Stimulated activated naive CD8-positive, alpha-beta T cell treated with anti-CD3 and anti-CD28 coated beads, Interleukin-15, Interleukin-2, amounts not matched to agents 100 ng/mL and 50 ng/mL, for 24 hours (primary cell): ENCODE measurements around the gene LEFTY2.
A peak's percentile ranks its signal among the peaks of the same experiment; 100 is the strongest.
"Not testable (repeated sequence)": the region's sequence is repeated elsewhere in the genome, so short reads cannot be mapped to it uniquely, and the experiment has no call there.

ENCODE experiments used
- H3K27ac Mint-ChIP-seq: one replicate; pipeline ENCODE4 v1.8.0; 2021; ENCODE audit warnings: mild to moderate bottlenecking, mixed read lengths
- H3K27me3 Mint-ChIP-seq: one replicate; pipeline ENCODE4 v1.8.0; 2021; ENCODE audit warnings: mixed read lengths
- H3K36me3 Mint-ChIP-seq: one replicate; pipeline ENCODE4 v1.8.0; 2021; ENCODE audit warnings: low read depth, mixed read lengths
- H3K4me1 Mint-ChIP-seq: one replicate; pipeline ENCODE4 v1.8.0; 2021; ENCODE audit warnings: low read depth, mixed read lengths
- H3K4me3 Mint-ChIP-seq: one replicate; pipeline ENCODE4 v1.8.0; 2021; ENCODE audit warnings: mild to moderate bottlenecking, mixed read lengths
- H3K9me3 Mint-ChIP-seq: one replicate; pipeline ENCODE4 v1.8.0; 2021; ENCODE audit warnings: mixed read lengths

LEFTY2 gene

DNA sequence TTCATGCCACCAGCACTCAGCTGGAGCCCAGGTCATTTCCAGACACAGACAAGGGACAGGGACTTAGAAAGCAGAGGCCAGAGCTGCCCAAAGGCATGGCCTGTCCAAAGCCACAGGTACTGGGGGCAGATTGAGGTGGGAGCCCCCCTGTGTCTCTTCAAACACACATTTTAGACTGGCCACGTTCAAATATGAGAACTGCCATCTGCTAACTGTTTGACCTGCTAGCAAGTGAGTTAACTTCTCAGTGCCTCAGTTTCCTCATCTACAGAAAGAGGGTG, 862 bp upstream of the LEFTY2 start:
- H3K27ac Mint-ChIP-seq: no peak overlapping the region
- no peak overlapping the region for H3K4me3 Mint-ChIP-seq
- no peaks in the 10 kb centered on the region for H3K27me3 Mint-ChIP-seq
- H3K9me3 Mint-ChIP-seq: no peaks in the 10 kb centered on the region
- H3K36me3 Mint-ChIP-seq: no peaks in the 10 kb centered on the region
- peaks cover 9% of the 10 kb centered on the region for H3K4me1 Mint-ChIP-seq

DNA sequence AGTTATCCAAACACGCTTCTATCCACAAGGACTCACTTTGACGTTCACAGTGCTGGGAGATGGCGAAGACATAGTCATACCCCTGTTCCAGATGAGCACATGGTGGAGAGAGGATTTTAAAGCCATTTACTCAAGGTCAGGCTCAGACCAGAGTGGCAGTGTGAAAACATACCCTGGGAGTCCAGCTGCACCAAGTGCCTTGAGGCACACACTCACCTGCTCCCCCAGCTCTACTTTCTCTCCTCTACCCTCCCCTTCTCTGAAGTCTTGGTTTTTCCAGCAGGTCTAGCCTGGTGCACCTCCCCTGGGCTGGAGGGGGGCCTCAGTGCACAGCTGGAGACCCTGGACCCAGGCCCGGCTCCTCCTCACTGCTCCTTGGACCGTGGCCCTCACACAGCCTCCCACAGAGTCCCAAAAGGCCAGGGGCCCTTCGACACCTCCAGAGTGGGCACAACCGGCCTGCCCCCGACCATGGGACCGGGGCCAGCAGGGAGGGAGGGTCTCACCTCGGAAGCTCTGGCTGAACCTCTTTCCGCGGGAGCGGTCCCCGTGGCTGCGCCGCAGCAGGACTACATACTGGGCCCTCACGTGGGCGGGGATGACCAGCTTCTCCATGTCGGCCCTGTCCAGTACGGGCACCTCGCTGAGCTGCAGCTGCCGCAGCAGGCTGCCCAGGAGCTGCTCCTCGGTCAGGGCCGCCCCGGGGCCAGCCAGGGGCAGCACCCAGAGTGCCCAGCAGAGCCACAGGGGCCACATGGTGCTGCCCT, 452 bp downstream of the LEFTY2 start:
- Mint-ChIP-seq H3K36me3 (no peaks in the 10 kb centered on the region), H3K9me3 (no peaks in the 10 kb centered on the region), H3K4me3 (no peak overlapping the region), H3K27me3 (no peaks in the 10 kb centered on the region), H3K27ac (no peak overlapping the region), H3K4me1 (peaks cover 9% of the 10 kb centered on the region)

DNA sequence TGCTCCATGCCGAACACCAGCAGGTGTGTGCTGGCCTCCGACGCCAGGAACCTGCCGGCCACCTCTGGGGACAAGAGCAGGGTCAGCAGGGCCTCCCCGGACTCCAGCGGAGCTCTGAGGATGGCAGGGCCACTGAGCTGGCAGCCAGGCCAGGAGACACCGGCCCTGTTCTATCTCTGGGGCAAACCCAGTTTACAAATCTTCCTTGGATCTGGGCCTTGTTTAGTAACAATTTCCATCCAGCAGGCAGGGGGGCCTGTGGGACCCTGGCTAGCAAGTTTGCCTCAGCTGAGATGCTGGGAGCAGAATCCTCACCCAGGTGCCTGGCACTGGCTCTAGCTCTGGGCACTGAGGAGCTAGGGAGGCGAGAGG, 1.1 kb downstream of the LEFTY2 start:
- not testable (repeated sequence) for H3K36me3 Mint-ChIP-seq, H3K9me3 Mint-ChIP-seq, H3K27ac Mint-ChIP-seq, H3K27me3 Mint-ChIP-seq, H3K4me3 Mint-ChIP-seq, H3K4me1 Mint-ChIP-seq

DNA sequence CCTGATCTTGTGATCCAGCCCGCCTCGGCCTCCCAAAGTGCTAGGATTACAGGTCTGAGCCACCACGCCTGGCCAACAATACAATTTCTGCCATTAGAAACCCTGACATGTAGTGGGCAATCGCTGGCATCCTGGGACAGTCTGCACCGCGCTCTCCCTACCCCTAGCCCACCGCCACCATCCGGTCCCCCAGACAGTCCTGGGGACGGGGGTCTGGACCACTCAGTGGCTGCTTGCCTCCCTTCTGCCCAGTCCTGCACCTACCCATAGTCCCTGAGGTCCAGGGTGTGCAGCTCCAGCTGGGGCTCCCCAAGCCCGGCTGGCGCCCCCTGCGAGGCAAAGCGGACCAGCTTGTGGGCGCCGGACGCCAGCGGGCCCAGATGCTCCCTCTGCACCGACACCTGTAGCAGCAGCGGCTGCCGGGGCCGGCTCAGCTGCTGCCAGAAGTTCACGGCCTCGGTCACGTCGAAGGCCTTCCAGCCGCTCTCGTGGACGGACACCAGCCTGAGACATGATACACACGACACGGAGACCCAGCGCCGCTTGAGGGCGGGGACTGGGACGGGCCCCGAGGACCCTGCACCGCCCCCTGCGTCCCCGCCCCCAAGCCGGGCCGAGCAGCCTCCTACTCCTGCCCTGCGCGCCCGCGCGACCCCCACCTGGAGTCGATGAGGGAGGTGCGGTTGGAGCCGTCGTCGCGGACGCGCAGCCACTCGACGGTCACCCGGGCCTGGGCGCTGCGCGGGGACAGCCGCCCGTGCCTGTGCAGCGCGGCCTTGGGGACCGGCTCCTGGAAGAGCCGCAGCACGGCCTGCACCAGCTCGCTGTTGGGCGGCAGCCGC, 1.7 kb downstream of the LEFTY2 start:
- not testable (repeated sequence) for H3K27me3 Mint-ChIP-seq, H3K4me1 Mint-ChIP-seq, H3K36me3 Mint-ChIP-seq, H3K27ac Mint-ChIP-seq, H3K4me3 Mint-ChIP-seq, H3K9me3 Mint-ChIP-seq

DNA sequence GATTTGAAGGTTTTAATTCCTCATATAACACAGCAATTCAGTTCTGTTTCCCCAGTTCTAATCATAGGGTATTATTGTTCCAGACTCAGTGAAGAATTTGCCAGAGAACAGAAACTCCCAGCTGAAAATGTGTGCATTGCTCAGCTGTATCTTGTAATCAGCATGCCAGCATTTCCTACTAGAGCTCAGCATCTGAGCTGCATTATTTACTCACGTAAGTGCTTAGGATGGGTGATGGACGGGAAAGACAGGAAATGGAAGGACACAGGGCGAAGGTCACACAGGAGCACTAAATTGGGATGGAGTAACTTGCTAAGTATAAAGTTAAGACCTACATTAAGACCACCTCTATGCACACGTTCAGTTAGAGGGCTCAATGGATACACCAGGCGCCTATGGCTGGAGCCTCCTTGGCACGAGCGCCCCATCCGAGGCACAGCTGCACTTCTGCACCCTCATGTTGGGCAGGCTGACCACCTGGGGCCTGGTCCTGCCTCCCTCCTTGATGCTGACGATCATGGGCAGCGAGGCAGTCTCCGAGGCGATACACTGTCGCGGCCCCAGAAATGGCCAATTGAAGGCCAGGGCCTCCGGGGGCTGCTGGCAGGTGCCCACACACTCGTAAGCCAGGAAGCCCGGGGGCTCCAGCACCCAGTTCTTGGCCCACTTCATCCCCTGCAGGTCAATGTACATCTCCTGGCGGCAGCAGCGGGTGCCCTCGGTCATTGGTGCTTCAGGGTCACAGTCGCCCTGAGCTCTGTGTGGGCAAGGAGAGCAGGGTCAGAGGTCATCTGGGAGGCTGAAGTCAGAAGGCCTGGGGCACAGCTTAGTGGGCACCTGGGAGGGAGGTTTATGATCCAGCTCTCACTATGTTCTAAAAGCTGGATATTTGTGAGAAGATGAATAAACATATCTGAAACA, 3.7 kb downstream of the LEFTY2 start:
- H3K4me3 Mint-ChIP-seq: no peak overlapping the region
- no peak overlapping the region for H3K27ac Mint-ChIP-seq
- no peaks in the 10 kb centered on the region for H3K27me3 Mint-ChIP-seq
- H3K9me3 Mint-ChIP-seq: no peaks in the 10 kb centered on the region
- H3K36me3 Mint-ChIP-seq: no peaks in the 10 kb centered on the region
- H3K4me1 Mint-ChIP-seq: no peaks in the 10 kb centered on the region

DNA sequence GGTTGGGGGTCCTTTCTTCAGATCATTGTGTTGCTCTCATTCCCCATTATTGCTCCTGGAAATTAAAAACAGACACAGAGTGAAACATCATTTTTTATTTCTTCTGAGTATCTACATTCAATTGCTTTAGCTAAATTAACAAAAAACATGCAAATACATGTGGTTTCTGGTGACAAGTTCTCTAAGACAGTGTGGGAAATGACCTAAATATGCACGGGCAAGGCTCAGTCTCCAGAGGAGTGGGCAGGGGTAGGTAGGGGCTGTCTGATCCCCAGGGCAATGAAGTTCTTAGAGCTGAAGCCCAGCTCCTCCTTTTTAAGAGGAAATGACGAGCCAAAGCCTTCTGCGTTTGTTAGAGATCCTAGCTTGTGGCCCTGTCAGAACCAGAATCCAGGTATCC, 4.5 kb downstream of the LEFTY2 start:
- Mint-ChIP-seq H3K4me1 (no peaks in the 10 kb centered on the region), H3K9me3 (no peaks in the 10 kb centered on the region), H3K27ac (no peak overlapping the region), H3K4me3 (no peak overlapping the region), H3K27me3 (no peaks in the 10 kb centered on the region), H3K36me3 (no peaks in the 10 kb centered on the region)

DNA sequence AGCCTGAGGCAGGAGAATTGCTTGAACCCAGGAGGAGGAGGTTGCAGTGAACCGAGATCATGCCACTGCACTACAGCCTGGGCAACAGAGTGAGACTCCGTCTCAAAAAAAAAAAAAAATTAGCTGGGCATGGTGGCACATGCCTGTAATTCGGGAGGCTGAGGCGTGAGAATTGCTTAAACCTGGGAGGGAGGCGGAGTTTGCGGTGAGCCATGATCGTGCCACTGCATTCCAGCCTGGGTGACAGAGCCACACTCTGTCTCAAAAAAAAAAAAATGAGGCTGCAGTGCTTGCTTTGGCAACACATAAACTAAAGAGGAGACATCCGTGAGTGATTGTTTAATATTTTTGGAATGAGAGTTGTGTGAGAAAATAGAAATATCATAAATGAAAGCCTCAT, 4.9 kb downstream of the LEFTY2 start:
- not testable (repeated sequence) for H3K36me3 Mint-ChIP-seq, H3K27ac Mint-ChIP-seq, H3K4me3 Mint-ChIP-seq, H3K4me1 Mint-ChIP-seq, H3K9me3 Mint-ChIP-seq, H3K27me3 Mint-ChIP-seq

DNA sequence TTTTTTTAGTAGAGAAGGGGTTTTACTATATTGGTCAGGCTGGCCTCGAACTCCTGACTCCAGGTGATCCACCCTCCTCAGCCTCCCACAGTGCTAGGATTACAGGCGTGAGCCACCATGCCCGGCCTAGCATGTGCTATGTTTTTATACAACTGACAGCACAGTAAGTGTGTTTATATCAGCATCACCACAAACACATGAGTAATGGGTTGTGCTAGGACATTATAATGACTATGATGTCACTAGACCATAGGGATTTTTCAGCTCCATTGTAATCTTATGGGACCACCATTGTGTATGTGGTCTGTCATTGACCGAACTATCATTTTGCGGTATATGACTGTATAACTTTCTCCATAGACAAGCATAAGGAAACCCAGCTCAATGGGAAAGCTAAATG, 6.3 kb downstream of the LEFTY2 start:
- no peaks in the 10 kb centered on the region for H3K9me3 Mint-ChIP-seq
- no peaks in the 10 kb centered on the region for H3K27me3 Mint-ChIP-seq
- no peaks in the 10 kb centered on the region for H3K4me1 Mint-ChIP-seq
- no peak overlapping the region for H3K4me3 Mint-ChIP-seq
- H3K27ac Mint-ChIP-seq: no peak overlapping the region
- no peaks in the 10 kb centered on the region for H3K36me3 Mint-ChIP-seq

DNA sequence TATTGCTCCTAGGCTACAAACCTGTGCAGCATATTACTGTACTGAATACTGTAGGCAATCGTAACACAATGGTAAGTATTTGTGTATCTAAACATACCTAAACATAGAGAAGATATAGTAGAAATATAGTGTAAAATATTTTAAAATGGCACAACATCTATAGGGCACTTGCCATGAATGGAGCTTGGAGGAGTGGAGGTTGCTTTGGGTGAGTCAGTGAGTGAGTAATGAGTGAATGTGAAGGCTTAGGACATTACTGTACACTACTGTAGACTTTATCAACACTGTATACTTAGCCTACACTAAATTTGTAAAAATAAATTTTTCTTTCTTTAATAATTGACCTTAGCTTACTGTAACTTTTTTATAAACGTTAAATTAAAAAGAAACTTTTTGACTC, 7.9 kb downstream of the LEFTY2 start:
- Mint-ChIP-seq H3K27me3 (no peaks in the 10 kb centered on the region), H3K4me3 (no peak overlapping the region), H3K9me3 (no peaks in the 10 kb centered on the region), H3K4me1 (peaks cover 14% of the 10 kb centered on the region), H3K27ac (no peak overlapping the region), H3K36me3 (no peaks in the 10 kb centered on the region)

DNA sequence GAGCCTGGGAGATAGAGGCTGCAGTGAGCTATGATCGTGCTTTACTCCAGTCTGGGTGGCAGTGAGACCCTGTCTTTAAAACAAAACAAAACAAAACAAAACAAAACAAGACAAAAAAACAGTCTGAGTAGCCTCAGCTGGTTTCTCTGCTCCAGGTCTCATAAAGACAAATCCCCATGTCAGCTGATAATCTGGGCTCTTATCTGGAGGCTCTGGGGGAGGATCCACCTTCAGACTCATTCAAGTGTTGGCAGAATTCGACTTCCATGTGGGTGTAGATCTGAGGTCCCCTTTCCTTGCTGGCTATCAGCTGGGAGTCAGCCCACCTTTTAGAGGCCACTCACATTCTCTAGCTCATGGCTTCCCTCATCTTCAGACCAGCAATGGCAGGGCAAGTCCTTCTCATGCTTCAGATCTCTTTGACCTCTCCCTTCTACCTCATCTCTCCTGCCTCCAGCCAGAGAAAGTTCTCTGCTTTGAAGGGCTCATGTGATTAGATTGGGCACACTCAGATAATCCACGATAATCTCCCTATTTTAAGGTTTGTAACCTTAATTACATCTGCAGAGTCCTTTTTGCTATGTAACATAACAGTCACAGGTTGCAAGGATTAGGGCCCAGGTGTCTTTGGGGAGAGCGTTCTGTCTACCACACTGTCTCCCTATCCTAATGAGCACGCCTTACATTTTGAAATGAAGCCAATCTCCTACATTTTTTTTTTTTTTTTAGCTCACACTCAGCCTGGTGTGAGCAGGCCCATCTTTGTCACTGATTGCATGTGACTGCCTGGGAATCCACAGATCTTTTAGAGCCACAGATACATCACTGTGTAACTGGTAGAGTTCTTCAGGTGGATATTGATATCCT, 9.5 kb downstream of the LEFTY2 start:
- Mint-ChIP-seq H3K36me3 (no peaks in the 10 kb centered on the region), H3K27ac (no peak overlapping the region), H3K27me3 (no peaks in the 10 kb centered on the region), H3K4me1 (peaks cover 20% of the 10 kb centered on the region), H3K9me3 (no peaks in the 10 kb centered on the region), H3K4me3 (no peak overlapping the region)

DNA sequence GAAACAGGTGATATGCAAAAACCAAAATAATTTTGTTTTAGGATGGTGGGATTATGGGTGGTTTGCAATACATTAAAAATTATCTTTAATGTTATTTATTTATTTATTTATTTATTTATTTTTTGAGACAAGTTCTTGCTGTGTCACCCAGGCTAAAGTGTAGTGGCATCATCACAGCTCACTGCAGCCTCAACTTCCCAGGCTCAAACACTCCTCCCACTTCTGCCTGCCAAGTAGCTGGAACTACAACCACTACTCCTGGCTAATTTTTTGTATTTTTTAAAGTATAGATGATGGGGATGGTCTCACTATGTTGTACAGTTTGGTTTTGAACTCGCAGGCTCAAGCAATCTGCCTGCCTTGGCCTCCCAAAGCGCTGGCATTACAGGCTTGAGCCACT, 10.5 kb downstream of the LEFTY2 start:
- Mint-ChIP-seq H3K4me3 (no peak overlapping the region), H3K4me1 (peaks cover 23% of the 10 kb centered on the region), H3K9me3 (no peaks in the 10 kb centered on the region), H3K27me3 (no peaks in the 10 kb centered on the region), H3K27ac (no peak overlapping the region), H3K36me3 (no peaks in the 10 kb centered on the region)

DNA sequence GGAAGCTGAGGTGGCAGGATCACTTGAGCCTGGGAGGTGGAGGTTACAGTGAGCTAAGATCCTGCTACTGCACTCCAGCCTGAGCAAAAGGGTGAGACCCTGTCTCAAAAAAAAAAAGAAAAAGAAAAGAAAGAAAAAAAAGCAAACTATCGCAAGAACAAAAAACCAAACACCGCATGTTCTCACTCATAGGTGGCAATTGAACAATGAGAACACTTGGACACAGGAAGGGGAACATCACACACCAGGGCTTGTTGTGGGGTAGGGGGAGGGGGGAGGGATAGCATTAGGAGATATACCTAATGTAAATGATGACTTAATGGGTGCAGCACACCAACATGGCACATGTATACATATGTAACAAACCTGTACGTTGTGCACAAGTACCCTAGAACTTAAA, 11.6 kb downstream of the LEFTY2 start:
- H3K27ac Mint-ChIP-seq: peak overlapping the region; percentile 91
- H3K4me1 Mint-ChIP-seq: peaks cover 29% of the 10 kb centered on the region
- H3K9me3 Mint-ChIP-seq, H3K27me3 Mint-ChIP-seq, H3K4me3 Mint-ChIP-seq, H3K36me3 Mint-ChIP-seq: not testable (repeated sequence)

DNA sequence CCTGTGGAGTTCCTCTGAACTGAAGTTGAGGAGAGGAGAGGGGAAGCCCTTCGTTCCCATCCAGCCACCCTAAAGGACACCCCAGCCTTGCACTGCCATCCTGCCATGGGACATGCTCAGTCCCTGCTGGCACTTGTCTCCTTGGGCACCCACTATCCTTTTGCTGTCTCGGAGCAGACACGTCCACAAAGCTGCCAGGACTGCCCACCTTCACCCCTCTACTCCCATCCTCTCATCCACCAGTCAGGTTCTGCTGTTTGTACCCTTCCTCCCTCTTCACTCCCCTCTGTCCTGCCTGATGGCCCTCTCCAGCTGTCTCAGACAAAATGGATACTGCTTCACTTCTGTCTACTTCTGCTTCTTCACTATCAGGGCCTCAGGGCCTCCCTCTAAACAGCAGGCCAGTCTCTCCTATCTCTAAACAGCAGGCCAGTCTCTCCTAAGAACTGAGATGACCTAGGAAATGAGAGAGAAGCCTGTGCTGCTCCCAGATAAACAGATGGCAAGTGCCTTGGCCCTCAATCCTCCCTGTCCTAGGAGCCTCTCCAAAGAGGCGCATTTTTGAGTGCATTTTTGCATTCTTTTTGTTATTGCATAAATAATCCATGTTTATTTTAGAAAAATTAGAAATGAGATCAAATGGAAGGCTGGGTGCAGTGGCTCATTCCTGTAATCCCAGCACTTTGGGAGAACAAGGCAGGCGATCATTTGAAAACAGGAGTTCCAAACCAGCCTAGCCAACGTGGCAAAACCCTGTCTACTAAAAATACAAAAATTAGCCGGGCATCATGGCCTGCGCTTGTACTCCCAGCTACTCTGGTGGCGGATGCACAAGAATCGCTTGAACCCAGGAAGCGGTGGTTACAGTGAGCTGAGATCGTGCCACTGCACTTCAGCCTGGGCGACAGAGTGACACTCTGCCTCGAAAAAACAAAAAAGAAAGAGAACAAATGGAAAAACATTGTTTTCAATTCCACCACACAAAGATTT, 12.5 kb downstream of the LEFTY2 start:
- Mint-ChIP-seq H3K27me3 (no peaks in the 10 kb centered on the region), H3K27ac (peak overlapping the region; percentile 91), H3K9me3 (no peaks in the 10 kb centered on the region), H3K4me3 (peak overlapping the region; percentile 5), H3K4me1 (peaks cover 29% of the 10 kb centered on the region), H3K36me3 (peaks cover 4% of the 10 kb centered on the region)
